ENCODE measurements around the gene TRABD2A. TPM values are rescaled to one million over a fixed set of nuclear protein-coding genes. Genes with fewer than 3 reads are reported as not detected.

TRABD2A gene
- total and polyA plus RNA-seq, 2 of the 13 experiments (the other 11 are each of a cell fraction or from before 2014, with no cell fraction given), result 0.15 TPM; not detected in 1

DNA sequence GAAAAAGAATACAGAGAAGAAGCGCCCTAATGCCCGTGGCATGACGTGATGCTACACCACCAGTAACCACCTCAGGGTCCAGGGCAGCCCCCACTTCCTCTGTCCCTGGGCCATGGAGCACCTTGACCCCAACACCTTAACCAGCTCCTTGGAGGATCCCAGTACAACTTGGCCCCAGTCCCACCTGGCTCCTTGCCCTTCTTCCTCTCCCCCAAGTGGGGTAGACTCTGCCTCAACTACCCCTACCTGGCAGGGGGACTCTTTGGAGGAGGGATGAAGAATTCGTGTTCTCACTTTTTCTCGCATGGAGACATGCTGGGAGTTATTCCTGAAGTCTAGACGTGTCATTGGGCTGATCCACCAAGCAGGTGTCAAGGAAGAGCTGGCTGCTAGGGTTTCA is 18.9 kb downstream of the TRABD2A start:
- Histone ChIP-seq H3K4me1 (ENCODE audit: insufficient read depth, low read length) (no peaks in the 10 kb centered on the region), H3K9ac (ENCODE audit: insufficient read depth, low read depth, low read length) (no peak overlapping the region), H3K27me3 (ENCODE audit: control insufficient read depth in 1 of 2, insufficient read depth in 2 of 2, low read length in 2 of 2) (peaks cover 0 to 32% of the 10 kb centered on the region in 2 experiments; a peak in 3 of 5 replicates), H3K79me2 (ENCODE audit: insufficient read depth, low read length) (no peaks in the 10 kb centered on the region), H3K4me2 (ENCODE audit: low read depth, low read length) (no peak overlapping the region), H2AFZ (ENCODE audit: low read length) (no peak overlapping the region), H3K27ac (ENCODE audit: extremely low read length, insufficient read depth, low read length) (no peak overlapping the region), H4K20me1 (ENCODE audit: insufficient read depth, low read length) (no peaks in the 10 kb centered on the region), H3K36me3 (replicated peaks in 1 of 2; ENCODE audit: control insufficient read depth in 1 of 2, insufficient read depth in 2 of 2, low read length in 2 of 2) (no peaks in the 10 kb centered on the region), H3K9me3 (ENCODE audit: low read length) (no peaks in the 10 kb centered on the region), H3K4me3 (replicated peaks in 1 of 3; ENCODE audit: insufficient read depth in 1 of 3, low read depth in 2 of 3, low read length in 3 of 3) (no peak overlapping the region)
- 1% methylated on average over 5 of the region's 6 CpGs for WGBS (ENCODE audit: low lambda C conversion rate)
- intact Hi-C loops (cut with micrococcal nuclease; ENCODE audit: unreplicated experiment), result no loop called here
- CTCF ChIA-PET (ENCODE audit: low intra/inter-chr PET ratio, low total read pairs), result no interaction called here
- in situ Hi-C loops (cut with HindIII; ENCODE audit: extremely low pct_ligation_motif_present, low pct_unique_long_range_greater_than_20kb), result no loop called here
- ATAC-seq, result no peak
- POLR2A ChIA-PET, result no interaction called here
- BruUV-seq (replicated peaks), result no TSS peak
- no peak for TF ChIP-seq ZNF383 (CRISPR knock-in tag; IDR thresholded peaks at IDR 0.05; ENCODE audit: borderline replicate concordance)
- DNase-seq (ENCODE audit: low spot score), result no peak
- no peak for FAIRE-seq

DNA sequence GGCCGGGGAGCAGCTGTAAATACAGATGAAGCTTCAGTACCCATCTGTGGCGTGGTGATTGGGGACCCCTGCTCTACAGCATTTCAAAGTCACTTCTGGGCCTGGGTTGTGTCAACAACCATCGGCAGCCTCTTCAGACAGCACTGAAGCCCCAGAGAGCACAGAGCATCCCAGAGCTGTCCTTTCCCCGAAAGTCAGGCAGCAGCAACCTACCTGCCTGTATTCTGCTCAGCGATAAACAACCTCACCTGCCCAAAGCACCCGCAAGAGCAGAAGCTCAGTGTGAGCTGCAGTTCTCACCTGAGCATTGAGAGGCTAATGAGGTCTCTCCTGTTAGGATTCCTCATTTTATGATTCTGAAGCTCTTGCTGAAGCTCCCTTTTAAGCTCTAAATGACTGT is 19.3 kb downstream of the TRABD2A start:
- Histone ChIP-seq H3K79me2 (ENCODE audit: insufficient read depth, low read length) (no peaks in the 10 kb centered on the region), H3K9me3 (ENCODE audit: low read length) (no peaks in the 10 kb centered on the region), H3K9ac (ENCODE audit: insufficient read depth, low read depth, low read length) (no peak overlapping the region), H3K36me3 (replicated peaks in 1 of 2; ENCODE audit: control insufficient read depth in 1 of 2, insufficient read depth in 2 of 2, low read length in 2 of 2) (no peaks in the 10 kb centered on the region), H3K4me2 (ENCODE audit: low read depth, low read length) (no peak overlapping the region), H3K4me3 (replicated peaks in 1 of 3; ENCODE audit: insufficient read depth in 1 of 3, low read depth in 2 of 3, low read length in 3 of 3) (no peak overlapping the region), H3K27me3 (ENCODE audit: control insufficient read depth in 1 of 2, insufficient read depth in 2 of 2, low read length in 2 of 2) (peaks cover 0 to 32% of the 10 kb centered on the region in 2 experiments; a peak in 3 of 5 replicates), H4K20me1 (ENCODE audit: insufficient read depth, low read length) (no peaks in the 10 kb centered on the region), H2AFZ (ENCODE audit: low read length) (no peak overlapping the region), H3K4me1 (ENCODE audit: insufficient read depth, low read length) (no peaks in the 10 kb centered on the region), H3K27ac (ENCODE audit: extremely low read length, insufficient read depth, low read length) (no peak overlapping the region)
- TF ChIP-seq NFE2 (CRISPR knock-in tag; IDR thresholded peaks at IDR 0.05) (no peak), ZSCAN21 (CRISPR knock-in tag; IDR thresholded peaks at IDR 0.05; ENCODE audit: borderline replicate concordance) (no peak)
- no peak for DNase-seq (ENCODE audit: low spot score)
- ATAC-seq, result no peak
- intact Hi-C loops (cut with micrococcal nuclease; ENCODE audit: unreplicated experiment), result no loop called here
- no peak for FAIRE-seq
- in situ Hi-C loops (cut with HindIII; ENCODE audit: extremely low pct_ligation_motif_present, low pct_unique_long_range_greater_than_20kb), result no loop called here
- POLR2A ChIA-PET, result no interaction called here
- CTCF ChIA-PET (ENCODE audit: low intra/inter-chr PET ratio, low total read pairs), result no interaction called here
- BruUV-seq (replicated peaks), result no TSS peak
- WGBS (ENCODE audit: low lambda C conversion rate), result 29% methylated on average over 5 of the region's 6 CpGs
